HAP-1 (cell line): Measurements from ENCODE around the gene PRTFDC1.

Source experiments
- DNase-seq, 2 experiments: peaks; one replicate each; pipeline ENCODE4 v3.0.0-alpha.2; 2016 to 2020; ENCODE audit warnings: low spot score in 2 of 2
- H3K27me3 ChIP-seq: fragments of 250-450 bp; sonication (Bioruptor Pico); 2 replicates; pipeline ENCODE4 v1.5.1; 2020; ENCODE audit warnings: low read depth, mild to moderate bottlenecking, moderate library complexity
- H3K36me3 ChIP-seq: fragments of 250-450 bp; sonication (Bioruptor Pico); replicated peaks from 2 replicates; pipeline ENCODE4 v1.5.1; 2020; ENCODE audit warnings: mild to moderate bottlenecking
- H3K4me1 ChIP-seq: fragments of 250-450 bp; sonication (Bioruptor Pico); 2 replicates; pipeline ENCODE4 v1.5.1; 2020; ENCODE audit warnings: mild to moderate bottlenecking
- H3K4me3 ChIP-seq: fragments of 250-450 bp; sonication (Bioruptor Pico); 2 replicates; pipeline ENCODE4 v1.5.1; 2020; ENCODE audit warnings: mild to moderate bottlenecking, moderate library complexity
- H3K9me3 ChIP-seq: fragments of 250-450 bp; sonication (Bioruptor Pico); 2 replicates; pipeline ENCODE4 v1.5.1; 2020; ENCODE audit warnings: mild to moderate bottlenecking, moderate library complexity
- in situ Hi-C: fragments of 300-500 bp; cut with MboI; formaldehyde crosslinking; loops from 3 replicates; pipeline ENCODE4 v1.14.3; 2020; ENCODE audit warnings: low sequenced_read_pairs, inconsistent platforms, mixed read lengths

The PRTFDC1 gene, protein sequence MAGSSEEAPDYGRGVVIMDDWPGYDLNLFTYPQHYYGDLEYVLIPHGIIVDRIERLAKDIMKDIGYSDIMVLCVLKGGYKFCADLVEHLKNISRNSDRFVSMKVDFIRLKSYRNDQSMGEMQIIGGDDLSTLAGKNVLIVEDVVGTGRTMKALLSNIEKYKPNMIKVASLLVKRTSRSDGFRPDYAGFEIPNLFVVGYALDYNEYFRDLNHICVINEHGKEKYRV

DNA sequence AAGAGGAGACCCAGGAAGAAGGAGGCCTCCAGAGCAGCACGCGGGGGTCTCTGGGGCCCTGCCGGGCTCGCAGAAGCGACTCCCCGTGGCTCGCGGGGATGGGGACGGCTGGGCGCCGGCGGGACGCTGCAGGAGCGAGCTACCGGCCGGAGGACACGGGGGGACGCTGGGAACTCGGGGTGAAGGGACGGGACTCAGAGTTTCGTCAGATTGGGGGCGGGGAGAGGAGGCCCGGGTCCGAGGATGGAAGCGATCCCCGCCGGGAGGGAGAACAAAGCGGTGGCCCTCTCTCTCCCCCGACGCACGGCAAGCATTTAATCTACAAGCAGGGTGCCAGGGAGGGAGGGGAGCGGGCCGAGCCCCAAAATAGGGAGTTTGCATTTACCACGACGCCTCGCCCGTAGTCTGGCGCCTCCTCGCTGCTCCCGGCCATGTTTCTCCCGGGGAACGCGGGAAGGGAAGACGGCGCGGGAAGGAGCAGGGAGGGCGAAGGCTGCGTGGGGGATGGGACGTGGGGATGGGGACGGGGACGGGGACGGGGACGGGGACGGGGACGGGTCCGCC is at the start of gene PRTFDC1:
Gene PRTFDC1 (minus strand): TSS at position 464 of the 564 bp plus-strand sequence. CDS start 31 bp downstream, at position 433.
- Histone ChIP-seq H3K9me3 (no peaks in the 10 kb centered on the region), H3K27me3 (no peaks in the 10 kb centered on the region), H3K4me3 (peak within 1 kb of the TSS; percentile 38), H3K4me1 (peaks cover 26% of the 10 kb centered on the region), H3K36me3 (no peaks in the 10 kb centered on the region)
- DNase-seq: peak; percentile 43 to 81
- in situ Hi-C loops: no loop called here

DNA sequence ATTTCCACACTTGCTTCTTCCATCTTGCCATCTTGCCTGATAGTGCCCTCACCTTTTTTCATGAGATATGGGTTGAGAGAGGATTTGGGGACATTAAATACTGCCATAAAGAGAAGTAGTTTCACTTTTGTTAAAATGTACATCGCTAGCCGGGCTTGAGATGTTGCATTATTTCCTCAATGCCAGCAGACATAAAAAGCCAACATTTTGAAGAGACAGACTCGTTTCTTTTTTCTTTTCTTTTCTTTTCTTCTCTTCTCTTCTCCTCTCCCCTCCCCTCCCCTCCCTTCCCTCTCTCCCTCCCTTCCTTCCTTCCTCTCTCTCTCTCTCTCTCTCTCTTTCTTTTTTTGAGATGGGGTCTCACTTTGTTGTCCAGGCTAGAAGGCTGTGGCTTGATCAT is 45.6 kb upstream of the PRTFDC1 start:
- H3K9me3 ChIP-seq: no peaks in the 10 kb centered on the region
- H3K4me3 ChIP-seq: no peak overlapping the region
- no peaks in the 10 kb centered on the region for H3K36me3 ChIP-seq
- DNase-seq: no peak
- no peaks in the 10 kb centered on the region for H3K27me3 ChIP-seq
- no peaks in the 10 kb centered on the region for H3K4me1 ChIP-seq
- in situ Hi-C loops: no loop called here

DNA sequence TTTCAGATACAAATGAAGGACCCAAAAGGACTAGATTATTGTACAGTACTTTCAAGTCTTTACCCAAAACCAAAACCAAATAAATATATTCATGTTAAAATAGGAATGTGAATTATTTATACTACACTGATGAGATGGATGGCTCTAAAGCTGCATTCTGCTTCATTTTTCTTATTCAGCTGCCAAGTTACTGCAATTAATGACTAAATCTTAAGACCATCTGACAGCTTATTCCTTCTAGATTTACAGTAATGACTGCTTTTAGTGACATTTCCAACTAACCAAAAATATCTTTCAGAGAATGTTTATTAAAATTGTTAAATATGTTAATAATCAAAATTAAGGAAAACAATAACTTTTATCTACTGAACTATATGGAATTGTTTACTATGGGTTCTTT is 42.7 kb upstream of the PRTFDC1 start:
- in situ Hi-C loops: no loop called here
- no peaks in the 10 kb centered on the region for H3K4me1 ChIP-seq
- no peaks in the 10 kb centered on the region for H3K9me3 ChIP-seq
- no peak overlapping the region for H3K4me3 ChIP-seq
- H3K36me3 ChIP-seq: no peaks in the 10 kb centered on the region
- no peaks in the 10 kb centered on the region for H3K27me3 ChIP-seq
- no peak for DNase-seq

DNA sequence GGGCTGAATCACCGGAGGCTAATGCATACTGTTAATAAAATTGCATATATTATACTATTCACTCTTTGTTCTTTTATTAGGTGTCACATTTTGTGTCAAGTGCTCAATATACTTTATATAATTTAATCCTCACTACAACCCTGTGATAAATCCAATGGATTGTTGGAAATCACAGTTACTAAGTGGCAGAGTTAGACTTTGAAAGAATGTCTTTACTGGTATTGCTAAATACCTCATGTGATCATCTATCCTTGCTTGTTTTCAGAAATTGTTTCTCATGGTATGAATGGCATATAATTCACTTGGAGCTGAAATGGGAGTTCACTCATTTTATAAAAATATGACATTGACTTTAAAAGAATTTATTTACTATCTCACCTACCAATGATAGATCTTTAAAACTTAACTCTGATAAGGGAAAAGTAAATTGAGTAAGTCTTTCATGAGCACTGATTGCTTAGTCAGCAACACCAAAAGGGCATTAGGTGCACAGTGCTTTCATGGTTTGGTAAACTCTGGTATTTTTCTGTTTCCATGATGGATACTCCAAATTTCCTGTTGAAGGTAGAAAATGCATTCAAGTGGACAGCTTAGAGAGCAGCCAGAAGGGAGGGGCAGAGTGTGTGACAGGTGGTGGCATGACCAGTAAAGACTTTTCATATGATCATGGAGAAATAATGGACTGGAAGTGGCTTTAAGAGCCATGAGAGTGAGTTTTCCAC is 41.0 kb upstream of the PRTFDC1 start:
- Histone ChIP-seq H3K9me3 (no peaks in the 10 kb centered on the region), H3K4me1 (no peaks in the 10 kb centered on the region), H3K4me3 (no peak overlapping the region), H3K27me3 (no peaks in the 10 kb centered on the region), H3K36me3 (no peaks in the 10 kb centered on the region)
- no peak for DNase-seq
- in situ Hi-C loops: no loop called here

DNA sequence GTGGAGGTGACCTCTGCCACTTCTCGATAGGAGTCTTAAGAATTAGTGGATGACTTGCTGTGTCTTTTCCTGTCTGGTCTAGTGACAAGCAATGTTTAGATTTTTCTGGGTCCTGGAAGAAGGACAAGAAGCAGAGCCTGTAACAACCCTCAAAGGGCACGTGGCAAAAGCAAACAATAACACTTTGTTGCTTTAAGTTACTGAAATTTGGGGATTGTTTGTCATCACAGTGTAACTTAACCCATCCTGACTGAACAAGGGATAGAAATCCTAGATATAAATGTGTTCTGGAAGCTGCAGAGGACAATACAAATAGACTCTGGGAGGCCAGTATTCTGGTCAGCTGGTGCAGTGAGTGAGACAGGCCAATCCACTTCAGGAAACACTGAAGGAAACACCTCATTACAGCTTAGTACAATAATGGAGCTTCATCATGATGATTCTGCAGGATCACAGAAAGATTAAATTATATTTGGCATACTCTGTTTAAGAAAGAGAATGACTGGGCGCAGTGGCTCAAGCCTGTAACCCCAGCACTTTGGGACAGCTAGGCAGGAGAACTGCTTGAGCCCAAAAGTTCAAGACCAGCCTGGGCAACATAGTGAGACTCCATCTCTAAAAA is 40.2 kb upstream of the PRTFDC1 start:
- no peaks in the 10 kb centered on the region for H3K27me3 ChIP-seq
- DNase-seq: no peak
- H3K4me3 ChIP-seq: no peak overlapping the region
- H3K36me3 ChIP-seq: no peaks in the 10 kb centered on the region
- H3K4me1 ChIP-seq: no peaks in the 10 kb centered on the region
- H3K9me3 ChIP-seq: no peaks in the 10 kb centered on the region
- in situ Hi-C loops: no loop called here

DNA sequence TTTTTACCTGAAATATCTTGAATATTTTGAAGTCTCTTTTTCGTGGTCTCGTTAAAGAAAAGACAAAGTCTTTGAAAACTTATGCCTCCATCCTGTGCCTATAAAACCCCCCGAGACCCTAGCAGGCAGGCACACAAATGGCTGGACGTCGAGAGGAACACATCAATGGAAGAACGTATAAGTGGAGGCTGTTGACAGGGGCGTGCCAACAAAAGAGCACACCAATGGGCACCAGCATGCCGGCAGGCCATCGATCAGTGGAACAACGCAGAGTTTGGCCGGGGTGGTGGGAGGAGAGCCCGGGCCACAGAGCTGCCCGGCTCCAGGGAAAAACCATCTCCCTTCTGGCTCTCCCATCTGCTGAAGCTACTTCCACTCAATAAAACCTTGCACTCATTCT is 38.9 kb upstream of the PRTFDC1 start:
- no peak for DNase-seq
- no peaks in the 10 kb centered on the region for H3K9me3 ChIP-seq

DNA sequence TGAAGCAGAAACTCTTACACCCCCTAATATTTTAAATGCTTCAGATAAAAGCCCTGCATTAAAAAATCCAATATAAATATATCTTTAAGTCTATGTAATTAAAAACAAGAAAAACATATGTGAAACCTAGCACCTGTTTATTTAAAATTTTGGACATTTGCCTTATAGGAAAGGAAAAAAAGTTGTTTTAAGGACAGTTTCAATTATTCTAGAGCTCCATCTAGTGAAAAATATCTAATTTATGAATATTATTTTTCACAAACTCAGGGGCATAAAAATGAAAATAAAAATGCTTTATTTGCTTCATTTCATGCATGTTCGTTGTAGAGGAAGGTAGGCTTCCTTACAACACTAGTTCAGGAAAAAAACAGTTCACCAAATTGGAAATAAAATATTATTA is 37.5 kb upstream of the PRTFDC1 start:
- in situ Hi-C loops: no loop called here
- DNase-seq: no peak

More for the DNA sequence above, 38.9 kb upstream of the PRTFDC1 start:
- peaks cover 3% of the 10 kb centered on the region for H3K4me1 ChIP-seq
- in situ Hi-C loops: no loop called here
- H3K36me3 ChIP-seq: no peaks in the 10 kb centered on the region
- H3K27me3 ChIP-seq: no peaks in the 10 kb centered on the region
- no peak overlapping the region for H3K4me3 ChIP-seq

DNA sequence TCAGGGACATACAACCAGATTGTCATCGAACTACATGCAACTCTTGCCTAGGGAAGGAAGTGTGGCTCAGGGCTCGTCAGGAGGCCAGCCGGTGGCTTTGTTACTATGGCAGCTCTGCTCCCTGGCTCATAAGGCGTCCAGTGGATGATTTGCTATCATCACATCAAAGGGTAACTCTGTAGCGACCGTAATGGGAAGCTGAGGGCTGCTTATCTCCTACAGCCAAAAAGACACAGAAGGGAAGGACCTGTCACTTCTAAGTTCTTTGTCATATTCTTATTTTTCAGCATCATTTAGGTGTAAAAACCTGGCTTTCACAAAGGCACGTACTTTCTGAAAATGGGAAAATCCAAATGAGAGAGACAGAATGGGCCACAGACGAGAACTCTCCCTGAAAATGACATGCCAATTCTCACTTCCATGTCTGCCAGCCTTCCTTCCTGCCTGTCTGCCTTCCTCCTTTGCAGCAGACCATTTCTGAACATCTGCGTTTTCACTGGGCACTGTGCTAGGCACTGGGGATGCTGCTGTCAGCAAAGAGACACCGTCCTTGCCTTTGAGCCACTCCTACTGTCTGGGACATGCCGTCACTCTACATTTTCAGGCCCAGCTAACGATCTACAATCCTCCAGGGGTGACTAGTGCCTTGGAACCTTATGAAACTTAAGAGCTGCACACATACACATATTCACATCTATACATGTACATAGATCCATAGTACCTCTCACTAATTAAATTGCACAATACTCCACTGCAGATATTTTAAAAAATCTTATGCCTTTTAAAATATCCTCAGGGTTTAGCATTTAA is 36.6 kb upstream of the PRTFDC1 start:
- no peak for DNase-seq
- H3K9me3 ChIP-seq: no peaks in the 10 kb centered on the region
- peaks cover 11% of the 10 kb centered on the region for H3K4me1 ChIP-seq
- H3K27me3 ChIP-seq: no peaks in the 10 kb centered on the region
- H3K4me3 ChIP-seq: no peak overlapping the region
- H3K36me3 ChIP-seq: no peaks in the 10 kb centered on the region
- in situ Hi-C loops: no loop called here

More for the DNA sequence above, 37.5 kb upstream of the PRTFDC1 start:
- Histone ChIP-seq H3K9me3 (no peaks in the 10 kb centered on the region), H3K36me3 (no peaks in the 10 kb centered on the region), H3K4me1 (peaks cover 11% of the 10 kb centered on the region), H3K27me3 (no peaks in the 10 kb centered on the region), H3K4me3 (no peak overlapping the region)

DNA sequence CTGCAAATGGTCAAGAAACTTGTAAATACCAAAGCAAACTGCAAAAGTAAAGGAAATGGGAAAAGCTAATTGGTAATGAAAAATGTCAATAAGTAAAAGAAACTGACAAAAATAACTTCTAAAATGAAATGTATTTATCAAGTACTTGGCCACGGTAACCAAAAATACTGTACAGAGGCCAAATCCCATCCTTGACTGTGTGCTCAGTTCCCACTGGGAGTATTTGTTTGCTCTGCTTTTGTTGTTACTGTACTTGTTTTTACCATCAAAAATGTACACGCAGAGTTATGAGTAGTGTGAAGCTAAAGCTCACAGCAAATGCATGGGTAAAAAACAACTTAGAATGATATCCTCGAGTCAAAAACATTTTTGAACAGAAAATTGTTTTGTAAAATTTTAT is 32.5 kb upstream of the PRTFDC1 start:
- DNase-seq: no peak
- Histone ChIP-seq H3K36me3 (no peaks in the 10 kb centered on the region), H3K9me3 (no peaks in the 10 kb centered on the region), H3K4me1 (peaks cover 26% of the 10 kb centered on the region), H3K4me3 (no peak overlapping the region), H3K27me3 (no peaks in the 10 kb centered on the region)
- in situ Hi-C loops: no loop called here

DNA sequence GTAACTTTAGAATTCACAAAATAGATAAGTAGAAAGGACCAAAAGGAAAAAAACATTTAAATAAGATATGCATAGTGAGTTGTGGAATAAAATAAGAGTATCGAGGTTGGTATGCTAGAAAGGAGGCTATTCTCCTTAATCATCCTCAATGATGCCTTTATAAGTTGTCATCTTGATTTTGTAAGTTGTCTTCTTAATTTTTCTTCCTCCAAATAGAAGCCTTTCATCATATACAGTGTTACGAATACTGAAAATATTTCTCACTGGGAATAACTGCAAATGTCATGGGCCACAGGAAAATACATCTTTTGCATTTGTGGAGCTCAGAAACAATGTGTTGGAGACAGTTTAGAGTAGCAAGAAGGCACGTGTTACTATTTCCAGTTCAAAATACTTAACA is 31.5 kb upstream of the PRTFDC1 start:
- Histone ChIP-seq H3K9me3 (no peaks in the 10 kb centered on the region), H3K4me3 (no peak overlapping the region), H3K36me3 (no peaks in the 10 kb centered on the region), H3K4me1 (peaks cover 26% of the 10 kb centered on the region), H3K27me3 (no peaks in the 10 kb centered on the region)
- DNase-seq: no peak
- in situ Hi-C loops: no loop called here

DNA sequence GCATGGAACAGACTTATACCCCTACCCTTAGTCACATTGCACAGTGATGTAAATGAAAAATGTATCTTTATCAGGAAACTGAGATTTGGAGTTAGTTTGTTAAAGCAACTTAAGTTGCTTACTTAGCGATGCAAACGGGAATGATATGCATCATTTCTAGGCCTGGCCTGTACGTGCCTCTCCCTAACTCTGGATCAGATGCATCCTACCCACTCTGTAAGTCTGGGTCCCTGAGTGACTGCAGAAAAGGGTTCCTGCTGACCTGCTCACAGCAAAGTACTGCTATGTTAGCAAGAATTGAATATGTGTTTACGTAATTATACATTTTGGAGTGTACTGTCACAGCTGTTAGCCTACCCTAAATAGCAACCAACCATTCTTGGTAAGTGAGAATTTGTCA is 30.7 kb upstream of the PRTFDC1 start:
- Histone ChIP-seq H3K4me1 (peaks cover 26% of the 10 kb centered on the region), H3K4me3 (no peak overlapping the region), H3K36me3 (no peaks in the 10 kb centered on the region), H3K27me3 (no peaks in the 10 kb centered on the region), H3K9me3 (no peaks in the 10 kb centered on the region; the same call in 1 of the 2 replicates)
- no peak for DNase-seq
- in situ Hi-C loops: no loop called here

DNA sequence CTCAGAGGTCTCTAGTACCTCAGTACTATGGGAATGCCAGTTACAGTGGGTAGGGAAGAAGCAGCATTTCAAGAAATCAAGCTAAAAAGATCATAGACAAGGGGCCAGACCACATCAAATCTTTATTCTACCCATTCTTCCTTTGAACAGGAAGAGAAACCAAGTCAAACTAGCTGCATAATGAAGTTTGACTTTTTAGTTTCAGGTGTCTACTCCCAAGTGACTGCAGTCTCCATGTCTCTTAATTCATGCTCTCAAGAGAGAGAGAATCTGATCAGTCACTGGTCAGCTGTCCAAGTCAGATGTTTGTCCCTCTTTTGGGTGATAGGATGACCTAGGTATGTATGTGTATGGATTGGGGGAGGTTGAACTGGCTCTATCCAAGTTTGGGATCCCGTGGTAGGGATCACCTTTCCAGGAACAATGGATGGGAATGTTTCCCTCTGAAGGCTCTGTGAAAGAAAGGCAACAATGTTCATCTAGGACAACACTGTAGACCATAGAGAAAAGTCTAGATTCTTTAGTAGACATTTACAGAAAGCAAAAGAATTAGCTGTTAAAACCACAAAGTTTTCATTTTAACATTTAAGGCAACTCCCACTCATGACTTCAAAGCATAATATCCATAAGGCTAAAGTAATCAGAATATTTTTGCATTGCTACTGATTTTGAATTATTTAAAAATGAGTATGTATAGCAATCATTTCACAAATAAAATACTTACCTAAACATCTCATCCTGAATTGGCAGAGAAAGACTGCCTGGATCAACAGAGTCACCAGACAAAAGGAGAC is 30.1 kb upstream of the PRTFDC1 start:
- Histone ChIP-seq H3K9me3 (no peaks in the 10 kb centered on the region; the same call in 1 of the 2 replicates), H3K4me3 (no peak overlapping the region), H3K27me3 (no peaks in the 10 kb centered on the region), H3K36me3 (no peaks in the 10 kb centered on the region), H3K4me1 (peaks cover 26% of the 10 kb centered on the region)
- in situ Hi-C loops: no loop called here
- DNase-seq: no peak
